ENCODE data around the gene SETD3. TPM values are rescaled to one million over a fixed set of nuclear protein-coding genes. Genes with fewer than 3 reads are reported as not detected.

Gene SETD3
- total and polyA plus RNA-seq, 2 of the 8 experiments (the other 6 are each of a cell fraction or from before 2014, with no cell fraction given): 24.0 to 64.0 TPM

DNA sequence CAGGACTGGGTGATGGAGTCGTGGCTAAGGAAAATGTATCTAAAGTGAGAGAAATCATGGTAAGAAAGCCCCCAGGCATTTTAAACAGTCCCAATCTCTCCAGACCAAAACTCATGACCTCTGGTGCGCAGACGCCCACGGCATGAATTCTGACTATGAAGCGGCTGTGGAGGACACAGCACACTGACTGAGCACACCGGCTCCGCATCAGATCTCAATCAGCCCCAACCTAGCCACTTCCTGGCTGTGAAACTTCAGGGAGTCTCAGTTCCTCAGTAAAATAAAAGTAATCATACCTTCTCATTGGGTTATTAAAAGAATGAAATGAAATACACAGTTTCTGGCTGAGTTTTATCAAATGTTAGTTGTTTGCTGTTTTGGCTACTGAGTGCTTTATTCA, 38.7 kb downstream of the SETD3 start:
- Histone ChIP-seq H3K27ac (ENCODE audit: low read depth, low read length) (no peak overlapping the region), H4K91ac (replicated peaks; ENCODE audit: insufficient read length, low read length) (no peak overlapping the region)
- TF ChIP-seq TCF12 (IDR thresholded peaks at IDR 0.05; ENCODE audit: low read depth, low read length): no peak
- TF ChIP-seq CHD1 (IDR thresholded peaks at IDR 0.05; ENCODE audit: low read depth, low read length): no peak
- no peak for TF ChIP-seq EZH2 (IDR thresholded peaks at IDR 0.05; ENCODE audit: low read depth, low read length, severe bottlenecking)
- no peak for TF ChIP-seq RBBP5 (IDR thresholded peaks at IDR 0.05; ENCODE audit: borderline replicate concordance, low read depth, low read length)
- no peak for TF ChIP-seq EGR1 (IDR thresholded peaks at IDR 0.05; ENCODE audit: borderline replicate concordance, low read depth, low read length)
- no peak for TF ChIP-seq RNF2 (IDR thresholded peaks at IDR 0.05; ENCODE audit: borderline replicate concordance, low read depth, low read length, missing control alignments, poor library complexity, severe bottlenecking)
- no peak for TF ChIP-seq ASH2L (IDR thresholded peaks at IDR 0.05; ENCODE audit: low read length)
- TF ChIP-seq PHF8 (conservative IDR thresholded peaks at IDR 0.05; ENCODE audit: low read depth, low read length): no peak
- TF ChIP-seq TAF1 (IDR thresholded peaks at IDR 0.05; ENCODE audit: low read depth, low read length): no peak
- no peak for TF ChIP-seq POLR2A (IDR thresholded peaks at IDR 0.05; ENCODE audit: control extremely low read depth in 1 of 2, low read depth in 2 of 2, low read length in 2 of 2)
- no peak for TF ChIP-seq EP300 (IDR thresholded peaks at IDR 0.05; ENCODE audit: borderline replicate concordance in 1 of 2, low read depth in 2 of 2, low read length in 2 of 2)

More for the DNA sequence above, 38.7 kb downstream of the SETD3 start:
- Histone ChIP-seq H3K79me2 (ENCODE audit: control insufficient read depth in 1 of 2, insufficient read depth in 2 of 2, low read length in 2 of 2) (peaks cover 0 to 7% of the 10 kb centered on the region in 2 experiments; a peak in 2 of 4 replicates), H3K36me3 (ENCODE audit: control insufficient read depth in 2 of 4, insufficient read depth in 4 of 4, low read length in 3 of 4) (peaks cover 0 to 6% (median 2%) of the 10 kb centered on the region in 4 experiments; a peak in 6 of 8 replicates), H3K27me3 (replicated peaks in 1 of 4; ENCODE audit: control insufficient read depth in 3 of 4, extremely low read depth in 1 of 4, insufficient read depth in 3 of 4, low read length in 3 of 4) (no peaks in the 10 kb centered on the region), H2BK20ac (ENCODE audit: low read length) (no peak overlapping the region), H3K56ac (replicated peaks; ENCODE audit: insufficient read length, low read depth, low read length) (no peak overlapping the region), H3K4me2 (ENCODE audit: insufficient read depth in 1 of 2, low read depth in 2 of 2, low read length in 2 of 2) (no peak overlapping the region), H2AFZ (ENCODE audit: low read length) (no peak overlapping the region), H2BK15ac (ENCODE audit: low read length) (no peak overlapping the region), H3K23me2 (ENCODE audit: low read depth, low read length) (no peaks in the 10 kb centered on the region), H3K4me3 (ENCODE audit: extremely low read depth in 1 of 4, insufficient read depth in 2 of 4, low read depth in 3 of 4, low read length in 4 of 4) (no peak overlapping the region), H3K4me1 (replicated peaks in 1 of 4; ENCODE audit: control insufficient read depth in 3 of 4, insufficient read depth in 4 of 4, low read length in 3 of 4) (no peaks in the 10 kb centered on the region), H4K20me1 (replicated peaks in 1 of 2; ENCODE audit: control insufficient read depth in 1 of 2, insufficient read depth in 2 of 2, low read length in 2 of 2) (peaks cover 4 to 9% of the 10 kb centered on the region in 2 experiments), H3K18ac (ENCODE audit: extremely low read depth, low read length) (no peak overlapping the region), H2BK5ac (ENCODE audit: low read depth, low read length) (no peak overlapping the region), H2AK5ac (ENCODE audit: low read depth, low read length) (no peak overlapping the region), H3K4ac (replicated peaks; ENCODE audit: insufficient read length, low read depth, low read length) (no peak overlapping the region), H3K9me3 (ENCODE audit: insufficient read depth in 2 of 2, low read depth in 1 of 2, low read length in 1 of 2) (no peaks in the 10 kb centered on the region), H4K5ac (ENCODE audit: insufficient read length, low read depth, low read length) (no peak overlapping the region), H3K14ac (ENCODE audit: insufficient read length) (no peak overlapping the region), H3K79me1 (ENCODE audit: low read depth, low read length) (no peaks in the 10 kb centered on the region; the same call in 1 of the 2 replicates), H4K8ac (ENCODE audit: extremely low read depth, insufficient read depth, low read length) (no peak overlapping the region), H3K9ac (replicated peaks in 1 of 4; ENCODE audit: extremely low read depth in 1 of 4, low read depth in 3 of 4, low read length in 3 of 4) (no peak overlapping the region), H3K23ac (ENCODE audit: insufficient read length) (no peak overlapping the region), H2BK120ac (replicated peaks; ENCODE audit: low read depth, low read length) (no peak overlapping the region), H2BK12ac (ENCODE audit: low read depth, low read length) (no peak overlapping the region)
- no peak for DNase-seq (ENCODE audit: low read depth in 1 of 2, low spot score in 2 of 2)
- WGBS, 2 experiments (ENCODE audit: extremely low coverage in 1 of 2, insufficient coverage in 1 of 2, insufficient read length in 1 of 2, insufficient replicate concordance in 2 of 2, low coverage in 1 of 2, low lambda C conversion rate in 2 of 2, missing lambda C conversion rate in 1 of 2): 95% methylated on average over 7 of the region's 7 CpGs; no CpG with 5 or more reads in 1 of the 2 experiments
- FAIRE-seq: no peak
- POLR2A ChIA-PET (ENCODE audit: partially characterized antibody): interaction anchor here (1.0 kb wide), 1 partner anchor 74 kb away, joined by 3 read pairs; no protein-coding TSS in a partner anchor
- CTCF ChIA-PET (ENCODE audit: partially characterized antibody): interaction anchor here (0.7 to 2.6 kb wide), 7 partner anchors 9 to 37 kb away, joined by 3 to 24 read pairs (median 4); no protein-coding TSS in a partner anchor

All from H1 (cell line).